Measurements from ENCODE around the gene ALPI. TPM values are rescaled to one million over a fixed set of nuclear protein-coding genes. Genes with fewer than 3 reads are reported as not detected.

Gene ALPI
- total RNA-seq, 1 experiment from 2014 or later: not detected

DNA sequence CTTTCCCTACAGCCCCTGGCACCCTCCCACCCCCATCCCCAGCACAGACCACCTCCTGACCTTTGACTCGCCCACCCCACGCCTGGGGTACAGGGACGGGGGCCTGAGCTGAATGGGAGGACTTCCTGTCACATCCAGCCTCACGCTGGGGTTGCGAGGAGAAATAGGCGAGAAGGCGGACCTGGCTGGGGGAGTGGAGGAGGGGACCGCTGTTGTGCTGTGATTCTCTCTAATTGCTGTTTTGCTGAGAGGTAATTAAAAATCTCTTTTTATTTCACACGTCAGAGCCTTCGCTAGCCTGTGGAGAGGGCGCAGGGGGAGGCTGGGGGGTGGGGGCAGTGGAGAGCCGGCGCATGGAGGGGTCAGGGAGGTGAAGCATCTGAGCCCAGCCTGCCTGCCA, 41.4 kb downstream of the ALPI start:
- DNase-seq (ENCODE audit: low read depth, low spot score): no peak
- Histone ChIP-seq H3K4me2 (ENCODE audit: low read length) (no peak overlapping the region), H3K9me3 (ENCODE audit: control insufficient read depth in 1 of 2, insufficient read depth in 1 of 2, low read depth in 1 of 2, low read length in 2 of 2) (no peaks in the 10 kb centered on the region), H4K20me1 (ENCODE audit: insufficient read depth) (no peaks in the 10 kb centered on the region), H3K9me2 (ENCODE audit: insufficient read depth) (no peaks in the 10 kb centered on the region), H3K27me3 (ENCODE audit: insufficient read depth, low read length) (no peaks in the 10 kb centered on the region), H3K27ac (ENCODE audit: low read depth, low read length) (no peak overlapping the region), H3K79me2 (ENCODE audit: insufficient read depth, low read length) (no peaks in the 10 kb centered on the region), H3K4me3 (replicated peaks in 1 of 2; ENCODE audit: low read depth in 1 of 2, low read length in 2 of 2) (no peak overlapping the region), H3K36me3 (ENCODE audit: control insufficient read depth in 1 of 2, insufficient read depth in 2 of 2, low read length in 2 of 2) (no peaks in the 10 kb centered on the region), H2AFZ (ENCODE audit: low read depth, low read length, poor library complexity, severe bottlenecking) (no peak overlapping the region), H3K4me1 (ENCODE audit: control insufficient read depth in 1 of 2, insufficient read depth in 2 of 2, low read length in 2 of 2) (0 out of 4 replicates have a peak, but pooled peaks cover 0 to 4% of the 10 kb centered on the region in 2 experiments), H3K9ac (ENCODE audit: low read length) (no peak overlapping the region)
- TF ChIP-seq, protein P1, sequence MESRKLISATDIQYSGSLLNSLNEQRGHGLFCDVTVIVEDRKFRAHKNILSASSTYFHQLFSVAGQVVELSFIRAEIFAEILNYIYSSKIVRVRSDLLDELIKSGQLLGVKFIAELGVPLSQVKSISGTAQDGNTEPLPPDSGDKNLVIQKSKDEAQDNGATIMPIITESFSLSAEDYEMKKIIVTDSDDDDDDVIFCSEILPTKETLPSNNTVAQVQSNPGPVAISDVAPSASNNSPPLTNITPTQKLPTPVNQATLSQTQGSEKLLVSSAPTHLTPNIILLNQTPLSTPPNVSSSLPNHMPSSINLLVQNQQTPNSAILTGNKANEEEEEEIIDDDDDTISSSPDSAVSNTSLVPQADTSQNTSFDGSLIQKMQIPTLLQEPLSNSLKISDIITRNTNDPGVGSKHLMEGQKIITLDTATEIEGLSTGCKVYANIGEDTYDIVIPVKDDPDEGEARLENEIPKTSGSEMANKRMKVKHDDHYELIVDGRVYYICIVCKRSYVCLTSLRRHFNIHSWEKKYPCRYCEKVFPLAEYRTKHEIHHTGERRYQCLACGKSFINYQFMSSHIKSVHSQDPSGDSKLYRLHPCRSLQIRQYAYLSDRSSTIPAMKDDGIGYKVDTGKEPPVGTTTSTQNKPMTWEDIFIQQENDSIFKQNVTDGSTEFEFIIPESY (IDR thresholded peaks at IDR 0.05; ENCODE audit: extremely low read depth, insufficient replicate concordance, low read length): no peak
- TF ChIP-seq CEBPB (IDR thresholded peaks at IDR 0.05; ENCODE audit: low read depth) (no peak), SIN3A (IDR thresholded peaks at IDR 0.05; ENCODE audit: low read depth) (no peak), ZFX (IDR thresholded peaks at IDR 0.05) (no peak), SRF (IDR thresholded peaks at IDR 0.05; ENCODE audit: low read depth) (no peak), SP1 (IDR thresholded peaks at IDR 0.05; ENCODE audit: low read depth) (no peak), CBX3 (IDR thresholded peaks at IDR 0.05; ENCODE audit: low read depth) (no peak), YY1 (IDR thresholded peaks at IDR 0.05; ENCODE audit: extremely low read depth, insufficient replicate concordance, low read depth, low read length) (no peak), RAD21 (IDR thresholded peaks at IDR 0.05; ENCODE audit: low read depth) (no peak), POLR2AphosphoS5 (IDR thresholded peaks at IDR 0.05; ENCODE audit: low read depth, low read length) (no peak), ELF1 (IDR thresholded peaks at IDR 0.05; ENCODE audit: borderline replicate concordance, low read depth) (no peak)
- TF ChIP-seq, protein P2, sequence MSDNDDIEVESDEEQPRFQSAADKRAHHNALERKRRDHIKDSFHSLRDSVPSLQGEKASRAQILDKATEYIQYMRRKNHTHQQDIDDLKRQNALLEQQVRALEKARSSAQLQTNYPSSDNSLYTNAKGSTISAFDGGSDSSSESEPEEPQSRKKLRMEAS (IDR thresholded peaks at IDR 0.05): no peak
- TF ChIP-seq, protein P3, sequence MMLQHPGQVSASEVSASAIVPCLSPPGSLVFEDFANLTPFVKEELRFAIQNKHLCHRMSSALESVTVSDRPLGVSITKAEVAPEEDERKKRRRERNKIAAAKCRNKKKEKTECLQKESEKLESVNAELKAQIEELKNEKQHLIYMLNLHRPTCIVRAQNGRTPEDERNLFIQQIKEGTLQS (IDR thresholded peaks at IDR 0.05): no peak
- intact Hi-C loops (cut with micrococcal nuclease): no loop called here
- ATAC-seq: no peak
- ChIA-PET RAD21 (ENCODE audit: low non-redundant PET in 1 of 2, low total read pairs in 2 of 2, uncharacterized antibody in 2 of 2, unreplicated experiment in 2 of 2) (no interaction called here), CTCF (no interaction called here), POLR2A (no interaction called here)
- no TSS peak for BruUV-seq (replicated peaks)

Measured in HCT116 (cell line).